ENCODE data around the gene GIT1. TPM values are rescaled to one million over a fixed set of nuclear protein-coding genes. Genes with fewer than 3 reads are reported as not detected.
A peak's percentile ranks its signal among the peaks of the same experiment; 100 is the strongest.

Gene GIT1
- total and polyA plus RNA-seq, 2 of the 13 experiments (the other 11 are each of a cell fraction or from before 2014, with no cell fraction given), result 14.2 to 30.8 TPM

GRCh38 chr17:29568331-29569244 is 20.9 kb downstream of the GIT1 start, which contains the start of gene TP53I13 (continued):
- TF ChIP-seq UBTF (CRISPR knock-in tag; IDR thresholded peaks at IDR 0.05) (peak; percentile 79), MATR3 (CRISPR knock-in tag; IDR thresholded peaks at IDR 0.05) (no peak), ZNF660 (CRISPR knock-in tag; IDR thresholded peaks at IDR 0.05; ENCODE audit: borderline replicate concordance, low read depth) (no peak), ZNF75D (CRISPR knock-in tag; IDR thresholded peaks at IDR 0.05; ENCODE audit: borderline replicate concordance) (no peak), TFAP4 (IDR thresholded peaks at IDR 0.05; ENCODE audit: borderline replicate concordance, low read depth) (no peak), ZNF33B (CRISPR knock-in tag; IDR thresholded peaks at IDR 0.05) (no peak), ZFP1 (CRISPR knock-in tag; IDR thresholded peaks at IDR 0.05) (0 out of 2 replicates have a peak, but pooled peaks have one; percentile 47), PITX1 (CRISPR knock-in tag; IDR thresholded peaks at IDR 0.05) (peak; percentile 15; the same call in 1 of the 2 replicates), BRD4 (CRISPR knock-in tag; IDR thresholded peaks at IDR 0.05) (no peak), SP140L (CRISPR knock-in tag; IDR thresholded peaks at IDR 0.05; ENCODE audit: borderline replicate concordance) (no peak), ZNF260 (CRISPR knock-in tag; IDR thresholded peaks at IDR 0.05; ENCODE audit: borderline replicate concordance, low read depth) (no peak), ZC3H4 (CRISPR knock-in tag; IDR thresholded peaks at IDR 0.05; ENCODE audit: borderline replicate concordance) (no peak), MEF2D (CRISPR knock-in tag; IDR thresholded peaks at IDR 0.05) (0 out of 2 replicates have a peak, but pooled peaks have one; percentile 25), ZNF580 (CRISPR knock-in tag; IDR thresholded peaks at IDR 0.05; ENCODE audit: borderline replicate concordance, low read depth) (0 out of 2 replicates have a peak, but pooled peaks have one; percentile 14), AKAP8 (CRISPR knock-in tag; IDR thresholded peaks at IDR 0.05) (no peak), ZBTB26 (CRISPR knock-in tag; IDR thresholded peaks at IDR 0.05; ENCODE audit: borderline replicate concordance) (no peak), CSRNP1 (CRISPR knock-in tag; IDR thresholded peaks at IDR 0.05) (no peak), ZBTB38 (CRISPR knock-in tag; IDR thresholded peaks at IDR 0.05) (no peak), GTF3A (CRISPR knock-in tag; conservative IDR thresholded peaks at IDR 0.05) (no peak), ARNT2 (CRISPR knock-in tag; IDR thresholded peaks at IDR 0.05; ENCODE audit: low read depth) (no peak; the same call in 1 of the 2 replicates), GATAD2A (CRISPR knock-in tag; IDR thresholded peaks at IDR 0.05) (peak; percentile 7; the same call in 1 of the 2 replicates)
